COLO829 (cell line): ENCODE measurements around the gene CSE1L.
"Not testable (repeated sequence)": the region's sequence is repeated elsewhere in the genome, so short reads cannot be mapped to it uniquely, and the experiment has no call there.

Source experiments
- DNase-seq: peaks from one replicate; pipeline ENCODE4 v3.0.0; 2012; ENCODE audit warnings: low spot score

Gene CSE1L, protein sequence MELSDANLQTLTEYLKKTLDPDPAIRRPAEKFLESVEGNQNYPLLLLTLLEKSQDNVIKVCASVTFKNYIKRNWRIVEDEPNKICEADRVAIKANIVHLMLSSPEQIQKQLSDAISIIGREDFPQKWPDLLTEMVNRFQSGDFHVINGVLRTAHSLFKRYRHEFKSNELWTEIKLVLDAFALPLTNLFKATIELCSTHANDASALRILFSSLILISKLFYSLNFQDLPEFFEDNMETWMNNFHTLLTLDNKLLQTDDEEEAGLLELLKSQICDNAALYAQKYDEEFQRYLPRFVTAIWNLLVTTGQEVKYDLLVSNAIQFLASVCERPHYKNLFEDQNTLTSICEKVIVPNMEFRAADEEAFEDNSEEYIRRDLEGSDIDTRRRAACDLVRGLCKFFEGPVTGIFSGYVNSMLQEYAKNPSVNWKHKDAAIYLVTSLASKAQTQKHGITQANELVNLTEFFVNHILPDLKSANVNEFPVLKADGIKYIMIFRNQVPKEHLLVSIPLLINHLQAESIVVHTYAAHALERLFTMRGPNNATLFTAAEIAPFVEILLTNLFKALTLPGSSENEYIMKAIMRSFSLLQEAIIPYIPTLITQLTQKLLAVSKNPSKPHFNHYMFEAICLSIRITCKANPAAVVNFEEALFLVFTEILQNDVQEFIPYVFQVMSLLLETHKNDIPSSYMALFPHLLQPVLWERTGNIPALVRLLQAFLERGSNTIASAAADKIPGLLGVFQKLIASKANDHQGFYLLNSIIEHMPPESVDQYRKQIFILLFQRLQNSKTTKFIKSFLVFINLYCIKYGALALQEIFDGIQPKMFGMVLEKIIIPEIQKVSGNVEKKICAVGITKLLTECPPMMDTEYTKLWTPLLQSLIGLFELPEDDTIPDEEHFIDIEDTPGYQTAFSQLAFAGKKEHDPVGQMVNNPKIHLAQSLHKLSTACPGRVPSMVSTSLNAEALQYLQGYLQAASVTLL

DNA sequence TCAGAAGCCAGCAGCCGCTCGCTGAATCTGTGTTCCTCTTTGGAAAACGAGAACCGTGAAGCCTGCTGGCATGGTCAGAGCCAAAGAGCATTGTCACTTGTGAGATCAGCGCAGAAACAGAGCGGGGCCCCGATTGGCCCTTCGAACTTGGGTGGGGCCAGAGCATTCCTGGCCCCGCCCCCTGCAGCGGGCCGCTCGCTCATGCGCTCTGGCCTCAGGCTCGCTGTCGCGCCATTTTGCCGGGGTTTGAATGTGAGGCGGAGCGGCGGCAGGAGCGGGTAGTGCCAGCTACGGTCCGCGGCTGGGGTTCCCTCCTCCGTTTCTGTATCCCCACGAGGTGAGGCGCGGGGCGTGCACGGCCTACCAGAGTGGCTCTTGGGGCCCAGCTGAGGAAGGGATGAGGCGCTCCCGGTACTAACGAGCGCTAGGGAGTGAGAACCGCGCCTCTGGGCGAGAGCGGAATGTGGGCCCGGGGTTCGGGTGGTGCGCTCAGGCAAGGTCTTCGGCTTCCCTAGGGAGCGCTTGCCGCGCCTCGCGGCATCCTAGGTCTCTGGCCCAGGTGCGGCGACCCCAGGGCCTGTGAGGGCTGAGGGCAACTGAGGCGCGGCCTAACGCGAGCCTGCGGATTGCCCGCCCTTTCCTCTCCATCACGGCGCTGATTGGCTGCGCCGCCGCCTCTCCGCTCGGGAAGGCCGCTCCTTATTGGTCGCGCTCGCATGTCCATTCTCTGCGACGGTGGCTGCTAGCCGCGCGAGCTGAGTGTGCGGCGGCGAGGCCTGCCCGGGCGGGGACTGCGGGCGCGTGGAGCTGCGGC lies at the start of gene CSE1L:
Gene CSE1L, plus strand, starts transcription at position 226 of the 814 bp plus-strand sequence. CDS start 12,152 bp downstream, outside the sequence.
- peak; percentile 97 for DNase-seq

DNA sequence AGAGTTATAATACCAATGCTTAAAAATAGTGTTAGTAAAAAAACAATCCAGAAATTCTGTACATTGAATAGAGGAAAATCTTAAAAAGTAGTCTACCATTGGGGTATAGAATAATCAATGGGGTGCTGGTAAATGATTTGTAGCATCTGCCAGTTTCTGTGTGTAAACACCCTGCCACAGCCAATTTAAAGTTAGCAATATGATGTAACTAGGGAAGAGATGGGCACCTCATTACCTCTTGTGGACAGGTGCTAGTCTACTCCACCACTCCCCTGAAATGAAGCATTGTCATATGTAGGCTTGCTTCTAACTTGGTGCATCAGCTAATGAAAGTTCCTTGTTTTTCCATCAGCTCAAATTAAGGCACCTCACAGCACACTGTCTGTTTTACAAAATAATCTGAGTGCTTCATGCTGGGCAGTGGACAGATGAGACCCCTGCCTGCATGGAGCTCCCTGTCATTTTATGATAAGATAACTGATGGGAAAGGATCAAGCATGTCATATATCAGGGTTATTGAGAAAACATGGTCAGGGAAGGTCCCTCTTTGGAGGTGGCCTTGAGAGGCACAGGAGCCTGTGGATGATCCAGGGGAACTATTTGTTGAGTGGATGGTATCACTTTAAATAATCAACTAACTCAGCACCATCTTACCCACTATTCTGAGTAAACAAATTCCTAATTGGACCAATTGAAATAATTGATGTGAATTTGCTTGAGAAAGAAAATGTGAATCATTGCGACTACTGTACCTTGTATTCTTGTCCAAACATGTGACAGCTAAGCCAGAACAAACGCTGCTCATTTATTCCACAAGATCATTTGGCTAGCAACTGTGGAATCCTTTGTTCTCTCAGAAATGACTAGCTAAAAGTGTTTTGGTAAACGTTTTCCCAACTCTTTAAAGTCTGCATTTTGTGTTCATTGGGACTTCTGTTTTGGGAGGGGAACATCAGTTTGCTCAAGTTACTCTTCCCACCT lies 45.9 kb upstream of the CSE1L start:
- DNase-seq = peak; percentile 55

DNA sequence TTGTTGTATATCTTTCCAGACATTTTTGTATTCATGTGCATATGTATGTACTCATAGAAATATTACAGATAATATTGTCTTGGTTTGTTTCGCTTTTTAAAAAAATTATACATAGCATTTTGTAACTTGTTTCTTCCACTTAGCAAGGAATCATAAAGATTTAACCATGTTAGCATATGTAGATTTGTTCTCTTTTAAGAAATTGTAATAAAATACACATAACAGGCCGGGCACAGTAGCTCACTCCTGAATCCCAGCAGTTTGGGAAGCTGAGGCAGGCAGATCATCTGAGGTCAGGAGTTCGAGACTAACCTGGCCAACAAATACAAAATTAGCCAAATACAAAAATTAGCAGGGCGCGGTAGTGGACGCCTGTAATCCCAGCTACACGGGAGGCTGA lies 44.4 kb upstream of the CSE1L start:
- no peak for DNase-seq

DNA sequence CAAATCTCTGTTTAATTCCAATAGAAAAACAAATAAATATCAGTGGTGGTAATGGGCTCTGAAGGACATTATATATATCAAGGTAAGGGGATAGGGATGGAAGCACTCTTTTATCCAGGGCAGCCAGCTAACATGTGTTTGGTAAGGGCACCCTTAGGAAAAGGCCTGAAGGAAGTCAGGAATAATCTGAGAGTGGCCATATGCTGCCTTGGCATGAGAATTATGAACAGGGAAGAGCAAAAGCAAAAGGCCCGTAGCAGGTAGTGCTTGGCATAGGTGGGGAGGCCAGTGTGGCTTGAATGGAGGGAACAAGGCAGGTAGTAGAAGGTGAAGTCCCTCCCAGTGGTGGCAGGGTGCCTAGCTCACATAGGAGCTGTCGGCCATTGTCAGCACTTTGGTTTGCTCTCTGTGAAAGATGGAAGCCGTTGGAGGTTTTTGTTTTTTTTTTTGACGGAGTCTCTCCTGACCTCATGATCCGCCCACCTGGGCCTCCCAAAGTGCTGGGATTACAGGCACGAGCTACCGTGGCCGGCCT lies 39.6 kb upstream of the CSE1L start:
- DNase-seq = no peak

DNA sequence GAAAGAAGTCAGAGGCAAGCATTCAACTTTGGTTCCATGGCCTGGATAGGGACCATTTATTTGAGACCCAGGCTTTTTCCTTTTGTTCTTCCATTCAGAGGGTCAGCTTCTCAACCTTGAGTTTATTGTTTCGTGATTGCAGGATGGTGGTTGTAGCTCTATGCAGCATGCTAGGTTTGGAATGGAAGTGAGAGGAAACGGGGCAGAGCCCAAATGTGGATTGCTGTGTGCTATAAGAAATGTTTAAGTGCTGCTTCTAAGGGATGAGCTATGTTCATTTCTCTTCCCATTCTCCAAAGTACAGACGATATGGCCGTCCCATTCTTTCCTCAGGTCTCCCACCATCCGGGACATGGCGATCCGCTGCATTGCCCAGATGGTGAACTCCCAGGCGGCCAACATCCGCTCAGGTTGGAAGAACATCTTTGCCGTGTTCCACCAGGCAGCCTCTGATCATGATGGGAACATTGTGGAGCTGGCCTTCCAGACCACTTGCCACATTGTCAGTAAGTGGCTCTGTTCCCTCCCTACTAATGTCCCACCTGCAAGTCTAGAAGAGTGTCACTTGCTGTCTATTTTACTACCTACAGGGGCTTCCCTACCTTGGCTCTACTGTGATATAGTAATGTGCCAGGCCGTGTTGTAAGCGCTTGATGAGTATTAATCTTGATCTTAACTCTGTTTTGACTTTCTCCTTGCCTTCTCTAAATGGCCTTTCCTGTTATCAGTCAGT lies 36.0 kb upstream of the CSE1L start:
- DNase-seq = no peak

DNA sequence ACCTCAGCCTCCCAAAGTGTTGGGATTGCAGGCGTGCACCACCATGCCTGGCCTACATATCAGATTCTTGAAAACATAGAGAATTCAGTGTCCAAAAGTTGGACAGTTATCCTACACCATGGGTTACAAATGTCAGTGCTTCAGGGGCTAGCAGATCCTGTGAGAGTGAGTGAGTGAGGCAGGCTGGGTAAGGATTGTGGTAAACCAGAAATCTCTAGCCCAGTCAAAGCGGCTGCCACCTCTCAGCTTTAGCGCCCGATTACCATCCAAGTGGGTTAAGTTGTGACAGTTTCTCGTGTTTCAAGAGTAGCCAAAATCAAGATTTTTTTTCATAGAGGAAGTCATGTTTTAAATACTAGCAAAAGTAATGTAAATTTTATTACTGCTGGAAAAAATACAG lies 21.9 kb upstream of the CSE1L start:
- no peak for DNase-seq

DNA sequence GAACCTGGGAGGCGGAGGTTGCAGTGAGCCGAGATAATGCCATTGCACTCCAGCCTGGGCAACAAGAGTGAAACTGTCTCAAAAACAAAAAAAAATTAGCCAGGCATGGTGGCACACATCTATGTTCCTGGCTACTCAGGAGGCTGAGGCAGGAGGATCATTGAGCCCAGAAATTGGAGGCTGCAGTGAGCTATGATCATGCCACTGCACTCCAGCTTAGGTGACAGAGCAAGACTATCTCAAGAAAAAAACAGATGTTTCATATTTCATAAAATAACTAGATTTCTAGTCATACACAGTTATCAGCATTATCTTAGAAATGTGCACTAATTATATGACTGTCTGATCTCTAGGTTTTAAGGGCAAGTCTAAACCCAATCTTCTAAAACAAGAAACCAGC lies 17.9 kb upstream of the CSE1L start:
- not testable (repeated sequence) for DNase-seq

DNA sequence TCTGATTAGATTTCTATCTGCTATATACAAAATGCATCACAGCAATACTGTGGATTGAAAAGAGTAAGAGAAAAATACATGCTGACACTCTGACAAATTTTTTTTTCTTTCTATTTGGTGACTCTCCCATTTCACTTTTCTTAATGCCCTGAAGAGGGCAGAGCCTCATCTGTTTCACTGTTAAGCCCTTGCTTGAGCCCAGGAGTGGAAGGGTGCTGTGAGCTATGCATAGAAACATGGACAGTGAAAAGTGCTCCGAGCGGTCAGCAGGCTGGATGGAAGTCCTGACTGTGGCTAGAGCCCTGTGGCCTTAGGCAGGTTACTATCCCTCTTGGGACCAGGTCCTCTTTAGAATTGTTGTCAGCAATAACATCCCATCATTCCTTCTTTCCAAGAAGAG lies 17.4 kb upstream of the CSE1L start:
- peak; percentile 20 for DNase-seq

DNA sequence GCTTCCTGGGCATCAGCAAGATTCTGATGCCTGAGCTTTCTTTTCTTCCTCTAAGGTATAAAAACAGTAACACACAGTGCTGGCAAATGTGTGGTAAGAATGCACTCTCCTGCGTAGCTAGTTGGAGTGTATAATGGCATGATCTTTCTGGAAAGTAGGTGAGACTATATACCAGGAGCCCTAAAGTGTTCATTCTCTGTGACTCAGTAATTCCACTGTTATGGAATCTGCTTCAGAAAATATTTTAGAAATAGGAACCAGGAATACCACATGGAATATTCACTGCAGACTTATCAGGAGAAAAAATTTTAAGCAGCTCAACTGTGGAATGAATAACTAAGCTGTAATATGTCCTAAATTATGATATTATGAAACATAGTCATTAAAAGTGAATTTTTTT lies 16.9 kb upstream of the CSE1L start:
- no peak for DNase-seq

DNA sequence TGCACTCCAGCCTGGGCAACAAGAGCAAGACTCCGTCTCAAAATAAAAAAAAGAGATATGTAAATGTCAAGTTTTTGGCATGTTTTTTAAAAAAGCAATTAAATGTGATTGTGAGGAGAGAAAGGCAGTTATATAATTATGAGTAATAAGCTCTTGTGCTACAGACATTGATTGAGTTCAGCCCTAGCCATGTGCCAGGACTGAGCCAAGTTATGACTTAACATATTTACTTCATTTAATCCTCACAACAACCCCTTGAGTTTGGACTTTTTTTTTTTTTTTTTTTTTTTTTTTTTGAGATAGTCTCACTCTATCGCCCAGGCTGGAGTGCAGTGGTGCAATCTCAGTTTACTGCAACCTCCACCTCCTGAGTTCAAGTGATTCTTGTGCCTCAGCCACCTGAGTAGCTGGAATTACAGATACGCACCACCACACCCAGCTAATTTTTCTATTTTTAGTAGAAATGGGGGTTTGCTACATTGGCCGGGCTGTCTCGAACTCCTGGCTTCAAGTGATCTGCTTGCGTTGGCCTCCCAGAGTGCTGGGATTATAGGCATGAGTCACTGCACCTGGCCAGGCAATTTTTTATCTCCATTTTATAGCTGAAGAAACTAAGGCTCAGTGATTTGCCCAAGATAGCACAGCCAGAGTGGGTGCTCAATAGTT lies 15.0 kb upstream of the CSE1L start:
- no peak for DNase-seq

DNA sequence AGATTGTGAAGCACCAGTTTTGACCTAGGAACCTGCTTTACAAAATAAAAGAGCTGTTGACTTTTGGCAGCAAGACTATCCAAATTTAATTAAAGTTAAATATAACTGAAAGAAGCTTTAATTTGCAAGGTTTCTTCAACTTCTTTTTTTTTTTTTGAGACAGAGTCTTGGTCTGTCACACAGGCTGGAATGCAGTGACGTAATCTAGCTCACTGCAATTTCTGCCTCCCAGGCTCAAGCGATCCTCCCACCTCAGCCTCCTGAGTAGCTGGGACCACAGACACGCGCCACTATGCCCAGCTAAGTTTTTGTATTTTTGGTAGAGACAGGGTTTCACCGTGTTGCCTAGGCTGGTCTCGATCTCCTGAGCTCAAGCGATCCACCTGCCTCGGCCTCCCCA lies 13.7 kb upstream of the CSE1L start:
- no peak for DNase-seq

DNA sequence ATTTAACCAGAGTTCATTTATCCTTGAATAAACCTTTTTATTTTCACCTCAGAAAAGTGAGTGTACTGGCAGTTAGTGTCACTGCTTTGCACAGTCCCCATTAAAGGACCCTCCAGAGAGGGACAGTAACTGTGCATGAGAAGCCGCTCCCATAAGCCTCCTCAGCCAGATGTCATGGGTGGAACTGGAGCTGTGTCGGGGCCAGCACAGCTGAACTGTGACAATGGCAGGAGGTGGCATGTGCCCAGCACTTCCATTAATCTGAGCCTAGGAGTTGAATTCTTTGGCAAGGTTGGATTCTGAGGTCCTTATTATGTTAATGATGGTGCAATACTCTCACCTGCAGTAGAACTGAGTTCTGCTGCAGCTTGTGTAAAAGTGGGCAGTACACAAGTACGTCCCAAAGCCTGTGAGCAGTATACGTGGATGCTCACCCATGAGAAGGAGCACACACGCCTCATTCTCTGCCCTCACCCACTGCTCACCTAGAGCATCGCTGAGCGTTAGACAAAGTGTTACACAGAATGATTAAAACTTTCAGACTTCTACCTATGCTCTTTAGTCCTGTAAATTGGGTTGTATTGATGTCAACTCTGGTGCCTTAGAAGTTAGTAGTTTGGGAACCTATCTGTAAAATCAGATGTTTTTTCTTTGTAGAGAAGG lies 11.9 kb upstream of the CSE1L start:
- DNase-seq = no peak

DNA sequence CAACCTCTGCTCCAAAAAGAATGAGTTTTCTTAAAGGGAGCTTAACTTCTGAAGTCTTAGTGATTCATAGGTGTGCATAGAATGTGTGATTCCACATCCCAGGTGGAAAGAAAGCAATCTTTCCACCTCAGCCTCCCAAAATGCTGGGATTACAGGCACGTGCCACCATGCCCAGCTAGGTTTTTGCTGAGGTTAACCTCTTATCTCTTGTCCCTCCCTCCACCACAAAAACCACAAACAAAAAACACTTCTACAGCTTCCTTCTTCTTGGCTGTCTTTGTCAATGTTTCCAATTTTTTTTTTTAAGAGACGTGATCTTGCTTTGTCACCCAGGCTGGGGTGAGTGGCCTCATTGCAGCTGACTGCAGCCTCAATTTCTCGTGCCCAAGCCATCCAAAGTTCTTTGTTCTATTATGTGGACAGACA lies 8.1 kb upstream of the CSE1L start:
- DNase-seq = no peak

DNA sequence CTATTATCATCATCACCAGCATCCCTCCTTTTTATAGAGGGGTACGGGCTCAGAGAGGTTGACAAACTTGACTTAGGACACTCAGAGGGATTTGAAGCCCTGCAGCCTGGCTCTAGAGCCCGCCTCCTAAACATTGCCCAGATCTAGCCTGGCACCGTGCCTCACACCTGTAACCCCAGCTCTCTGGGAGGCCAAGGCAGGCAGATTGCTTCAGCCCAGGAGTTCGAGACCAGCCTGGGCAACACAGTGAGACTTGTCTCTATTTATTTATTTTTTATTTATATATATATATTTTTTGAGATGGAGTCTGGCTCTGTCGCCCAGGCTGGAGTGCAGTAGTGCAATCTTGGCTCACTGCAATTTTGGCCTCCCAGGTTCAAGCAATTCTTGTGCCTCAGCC lies 6.3 kb upstream of the CSE1L start:
- no peak for DNase-seq

DNA sequence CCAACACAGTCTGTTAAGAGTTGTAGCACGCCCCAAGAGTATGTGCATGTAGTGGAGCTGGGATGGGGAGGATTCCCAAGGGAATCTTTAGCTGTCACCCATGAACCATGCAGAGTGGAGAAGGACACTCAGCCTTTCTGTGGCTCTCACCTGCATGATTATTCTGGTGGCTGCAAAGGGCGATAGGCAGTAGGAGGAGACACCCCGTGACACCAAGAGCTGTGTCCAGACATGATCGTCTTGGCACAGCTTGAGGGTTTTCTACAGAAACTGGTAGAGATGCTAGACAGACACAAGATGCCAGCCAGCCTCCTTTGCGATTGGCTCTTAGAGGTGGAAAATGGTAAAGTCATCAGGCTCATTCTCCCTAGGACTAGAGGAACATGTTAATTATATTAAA lies 3.1 kb upstream of the CSE1L start:
- DNase-seq = no peak

DNA sequence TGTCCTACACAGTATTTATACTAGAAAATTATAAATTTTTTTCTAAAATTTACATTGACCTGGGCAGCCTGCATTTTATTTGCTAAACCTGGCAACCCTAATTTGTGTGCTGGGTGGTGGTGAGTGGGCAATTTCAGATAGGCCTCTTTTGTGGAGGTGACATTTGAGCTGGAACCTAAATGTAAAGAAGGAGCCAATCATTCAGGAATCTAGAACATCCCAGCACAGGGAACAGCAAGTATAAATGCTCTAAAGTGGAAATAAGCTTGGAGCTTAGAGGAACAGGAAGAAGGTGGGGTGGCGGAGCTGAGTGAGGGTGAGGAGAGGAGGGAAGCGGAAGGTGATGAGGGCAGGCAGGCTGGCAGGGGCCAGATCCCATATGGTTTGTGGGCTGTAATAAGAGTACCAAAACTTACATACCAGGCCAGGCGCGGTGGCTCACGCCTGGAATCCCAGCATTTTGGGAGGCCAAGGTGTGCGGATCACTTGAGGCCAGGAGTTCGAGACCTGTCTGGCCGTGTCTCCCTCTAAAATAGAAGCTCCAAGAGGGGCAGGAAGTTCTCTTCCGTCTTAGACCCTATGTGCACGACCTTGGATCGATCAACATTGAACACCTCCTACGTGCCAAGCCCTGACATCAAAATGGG lies 549 bp upstream of the CSE1L start:
- no peak for DNase-seq

DNA sequence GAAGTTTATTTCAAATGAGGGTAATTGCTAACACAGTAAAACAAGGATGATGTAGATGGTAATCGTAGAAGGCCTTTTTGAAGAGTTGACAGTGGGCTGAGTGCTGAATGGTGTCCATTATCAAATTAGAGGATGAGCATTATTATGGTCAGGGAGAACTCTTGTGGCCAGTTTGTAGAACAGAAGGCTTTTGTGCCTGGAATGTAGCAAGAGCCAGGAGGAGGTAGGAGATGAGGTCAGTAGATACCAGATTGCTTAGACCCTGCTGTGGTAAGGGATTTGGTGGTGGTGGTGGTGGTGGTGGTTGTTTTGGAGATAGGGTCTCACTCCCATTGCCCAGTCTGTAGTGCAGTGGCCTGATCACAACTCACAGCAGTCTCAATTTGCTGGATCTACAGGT lies 6.2 kb downstream of the CSE1L start:
- peak; percentile 80 for DNase-seq

DNA sequence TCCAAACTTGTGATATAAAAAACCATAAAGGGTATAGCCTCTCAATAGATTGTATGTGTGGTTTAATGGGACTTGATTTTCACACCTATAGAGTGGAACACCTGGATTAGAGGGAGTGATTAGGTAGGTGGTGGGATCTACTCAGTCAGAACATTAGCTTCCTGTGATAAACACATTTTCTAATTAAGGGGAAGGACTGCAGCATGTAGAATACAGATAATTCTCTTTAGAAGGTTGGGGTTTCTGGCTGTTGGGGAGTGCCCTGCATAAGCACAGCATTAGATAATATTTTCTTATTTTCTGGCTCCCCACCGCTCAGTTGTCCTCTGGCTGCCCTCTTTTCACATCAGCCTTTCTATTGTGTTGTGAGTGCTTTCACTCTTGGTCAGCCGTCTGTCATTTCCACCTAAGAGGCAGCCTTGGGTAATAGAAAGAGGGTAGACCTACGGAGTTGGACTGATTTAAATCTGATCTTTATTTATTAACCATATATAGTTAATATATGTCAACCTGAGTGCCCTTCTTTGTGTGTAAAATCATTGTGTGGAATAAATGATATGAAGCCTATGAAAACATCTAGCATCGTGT lies 8.0 kb downstream of the CSE1L start:
- DNase-seq = no peak
